PFSK-1 (cell line): ENCODE measurements around the gene DUSP15.

Source experiments
- FOXP2 ChIP-seq: optimal IDR thresholded peaks from 2 replicates; pipeline ENCODE3; 2011; ENCODE audit warnings: borderline replicate concordance, control low read depth, inconsistent platforms; ENCODE audit not compliant: insufficient read depth; ENCODE audit errors: extremely low read length, extremely low read depth
- POLR2AphosphoS5 ChIP-seq: IDR thresholded peaks from 2 replicates; pipeline ENCODE4 v1.6.1; 2012; ENCODE audit warnings: low read depth, mild to moderate bottlenecking, control low read depth, low read length, moderate library complexity
- SIN3A ChIP-seq: IDR thresholded peaks from 2 replicates; pipeline ENCODE4 v1.6.1; 2012; ENCODE audit warnings: mild to moderate bottlenecking, low read length, moderate library complexity, borderline replicate concordance; ENCODE audit not compliant: insufficient read depth
- TAF1 ChIP-seq: IDR thresholded peaks from 2 replicates; pipeline ENCODE4 v1.6.1; 2012; ENCODE audit warnings: low read length, control low read depth, borderline replicate concordance; ENCODE audit not compliant: insufficient read depth
- TF ChIP-seq, protein P1 (sequence below), 2 experiments: IDR thresholded peaks; 2 replicates each; pipeline versions ENCODE4 v1.6.1 to v1.8.0; 2011 to 2012; ENCODE audit warnings: low read depth in 2 of 2, low read length in 2 of 2, control low read depth in 1 of 2, inconsistent platforms in 1 of 2, mild to moderate bottlenecking in 1 of 2, moderate library complexity in 1 of 2; ENCODE audit not compliant: insufficient read depth in 1 of 2

DUSP15 gene

DNA sequence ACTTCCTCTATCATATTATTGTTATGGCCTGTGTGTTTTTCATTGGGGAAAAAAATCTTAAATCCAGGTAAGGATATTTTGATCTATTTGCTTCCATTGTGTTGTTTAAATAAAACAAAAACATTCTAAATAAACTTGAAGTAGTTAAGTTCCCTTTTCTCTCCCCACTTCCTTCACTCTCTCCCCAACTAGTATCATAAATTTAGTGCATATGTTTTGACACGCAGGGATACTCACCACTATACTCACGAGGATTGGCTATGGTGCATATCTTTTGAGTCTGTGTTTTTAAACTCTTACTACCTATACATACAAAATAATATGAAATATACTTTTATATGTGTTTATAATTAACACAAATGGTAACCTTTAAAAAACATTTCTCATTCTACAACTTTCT is 5.3 kb upstream of the DUSP15 start:
- TF ChIP-seq POLR2AphosphoS5 (no peak), FOXP2 (no peak), TAF1 (no peak), SIN3A (no peak)
- TF ChIP-seq, protein P1, sequence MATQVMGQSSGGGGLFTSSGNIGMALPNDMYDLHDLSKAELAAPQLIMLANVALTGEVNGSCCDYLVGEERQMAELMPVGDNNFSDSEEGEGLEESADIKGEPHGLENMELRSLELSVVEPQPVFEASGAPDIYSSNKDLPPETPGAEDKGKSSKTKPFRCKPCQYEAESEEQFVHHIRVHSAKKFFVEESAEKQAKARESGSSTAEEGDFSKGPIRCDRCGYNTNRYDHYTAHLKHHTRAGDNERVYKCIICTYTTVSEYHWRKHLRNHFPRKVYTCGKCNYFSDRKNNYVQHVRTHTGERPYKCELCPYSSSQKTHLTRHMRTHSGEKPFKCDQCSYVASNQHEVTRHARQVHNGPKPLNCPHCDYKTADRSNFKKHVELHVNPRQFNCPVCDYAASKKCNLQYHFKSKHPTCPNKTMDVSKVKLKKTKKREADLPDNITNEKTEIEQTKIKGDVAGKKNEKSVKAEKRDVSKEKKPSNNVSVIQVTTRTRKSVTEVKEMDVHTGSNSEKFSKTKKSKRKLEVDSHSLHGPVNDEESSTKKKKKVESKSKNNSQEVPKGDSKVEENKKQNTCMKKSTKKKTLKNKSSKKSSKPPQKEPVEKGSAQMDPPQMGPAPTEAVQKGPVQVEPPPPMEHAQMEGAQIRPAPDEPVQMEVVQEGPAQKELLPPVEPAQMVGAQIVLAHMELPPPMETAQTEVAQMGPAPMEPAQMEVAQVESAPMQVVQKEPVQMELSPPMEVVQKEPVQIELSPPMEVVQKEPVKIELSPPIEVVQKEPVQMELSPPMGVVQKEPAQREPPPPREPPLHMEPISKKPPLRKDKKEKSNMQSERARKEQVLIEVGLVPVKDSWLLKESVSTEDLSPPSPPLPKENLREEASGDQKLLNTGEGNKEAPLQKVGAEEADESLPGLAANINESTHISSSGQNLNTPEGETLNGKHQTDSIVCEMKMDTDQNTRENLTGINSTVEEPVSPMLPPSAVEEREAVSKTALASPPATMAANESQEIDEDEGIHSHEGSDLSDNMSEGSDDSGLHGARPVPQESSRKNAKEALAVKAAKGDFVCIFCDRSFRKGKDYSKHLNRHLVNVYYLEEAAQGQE (IDR thresholded peaks at IDR 0.05; ENCODE audit: insufficient read depth in 1 of 2, low read depth in 2 of 2, low read length in 2 of 2), result no peak

DNA sequence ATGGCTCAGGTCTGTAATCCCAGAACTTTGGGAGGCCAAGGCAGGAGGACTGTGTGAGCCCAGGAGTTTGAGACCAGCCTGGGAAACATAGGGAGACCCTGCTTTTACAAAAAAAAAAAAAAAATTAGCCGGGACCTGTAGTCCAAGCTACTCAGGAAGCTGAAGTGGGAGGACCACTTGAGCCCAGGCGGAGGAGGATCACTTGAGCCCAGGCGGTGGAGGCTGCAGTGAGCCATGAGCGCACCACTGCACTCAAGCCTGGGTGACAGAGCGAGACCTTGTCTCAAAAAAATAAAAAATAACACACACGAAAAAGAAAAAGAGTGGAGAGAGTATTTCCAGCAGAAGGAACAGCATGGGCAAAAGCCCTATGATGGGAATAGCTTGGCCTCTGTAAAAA is 2.1 kb upstream of the DUSP15 start:
- TF ChIP-seq, protein P1 (IDR thresholded peaks at IDR 0.05; ENCODE audit: insufficient read depth in 1 of 2, low read depth in 2 of 2, low read length in 2 of 2), result no peak
- no peak for TF ChIP-seq SIN3A
- no peak for TF ChIP-seq TAF1
- no peak for TF ChIP-seq POLR2AphosphoS5
- no peak for TF ChIP-seq FOXP2

DNA sequence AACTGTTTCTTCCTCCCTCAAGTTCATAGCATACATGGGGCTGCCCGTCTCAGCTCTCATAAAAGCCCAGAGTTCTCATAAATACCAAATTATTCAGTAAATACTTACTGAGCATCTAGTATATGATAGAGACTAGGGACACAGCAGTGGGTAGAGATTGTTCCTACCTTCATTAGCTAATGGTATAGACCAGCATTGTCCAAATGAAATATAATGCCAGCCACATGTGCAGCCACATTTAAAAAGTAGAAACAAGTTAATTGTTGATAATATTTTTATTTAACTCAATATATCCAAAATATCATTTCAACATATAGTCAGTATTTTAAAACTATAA is 1.3 kb upstream of the DUSP15 start:
- TF ChIP-seq, protein P1 (IDR thresholded peaks at IDR 0.05; ENCODE audit: insufficient read depth in 1 of 2, low read depth in 2 of 2, low read length in 2 of 2), result no peak
- TF ChIP-seq TAF1 (no peak), SIN3A (no peak), FOXP2 (no peak), POLR2AphosphoS5 (no peak)

DNA sequence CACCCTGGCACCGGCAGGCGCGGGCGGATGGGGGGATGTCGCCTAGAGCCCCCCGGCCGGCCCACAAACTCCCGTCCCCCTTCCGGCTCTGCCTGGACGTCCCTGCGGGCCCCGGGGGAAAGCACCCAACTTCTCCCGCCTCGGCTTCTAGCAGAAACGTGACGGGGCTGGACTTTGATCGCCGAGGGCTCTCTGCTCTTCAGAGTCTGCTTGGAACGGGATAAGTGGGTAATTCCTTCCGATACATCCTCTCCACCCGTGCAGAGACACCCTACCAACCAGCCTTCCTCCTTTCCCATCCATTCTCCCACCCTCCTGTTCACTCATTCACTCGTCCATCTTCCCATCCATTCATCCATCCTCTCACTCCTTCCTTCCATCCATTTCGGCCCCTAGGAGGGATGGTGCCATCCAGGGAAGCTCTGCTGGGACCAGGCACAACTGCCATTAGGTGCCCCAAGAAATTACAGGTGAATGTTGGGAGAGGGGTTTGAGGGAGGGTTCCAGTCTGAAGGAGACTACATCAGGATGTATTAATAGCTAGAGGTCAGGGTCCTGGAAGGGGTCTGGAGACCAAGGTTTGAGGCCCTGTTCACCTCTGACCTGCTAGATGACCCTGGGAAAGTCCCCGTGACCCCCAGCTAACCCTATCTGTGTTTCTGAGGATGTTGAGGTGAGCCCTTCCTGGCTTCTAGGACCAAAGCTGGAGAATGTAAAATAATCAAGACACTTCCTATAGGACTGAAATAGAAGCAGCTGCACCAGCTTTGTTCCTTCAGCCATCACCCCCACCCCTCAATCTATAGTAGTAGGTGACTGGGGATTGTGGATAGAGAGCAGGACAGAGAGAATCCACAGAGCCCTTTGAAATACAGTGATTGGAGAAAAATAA is 645 bp upstream of the DUSP15 start:
- TF ChIP-seq TAF1 (no peak), FOXP2 (no peak), SIN3A (no peak)

DNA sequence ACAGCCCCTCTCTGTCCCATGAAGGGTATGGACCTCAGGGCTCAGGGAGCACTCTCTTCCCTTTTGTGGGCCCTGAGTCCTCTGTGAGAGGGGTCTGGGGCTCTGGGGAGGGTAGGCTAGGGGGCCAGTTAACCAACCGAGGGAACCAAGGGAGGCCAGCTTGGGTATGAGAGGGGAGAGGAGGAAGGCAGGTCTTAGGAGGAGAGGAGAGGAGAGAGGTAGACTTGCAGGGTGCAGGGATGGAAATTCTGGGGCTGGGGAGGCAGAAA is 720 bp downstream of the DUSP15 start:
- TF ChIP-seq SIN3A, result no peak
- TF ChIP-seq, protein P1 (IDR thresholded peaks at IDR 0.05; ENCODE audit: insufficient read depth in 1 of 2, low read depth in 2 of 2, low read length in 2 of 2), result no peak
- TF ChIP-seq POLR2AphosphoS5, result no peak
- no peak for TF ChIP-seq TAF1
- TF ChIP-seq FOXP2, result no peak
